ENCODE measurements around the gene SEMA4G. TPM values are rescaled to one million over a fixed set of nuclear protein-coding genes. Genes with fewer than 3 reads are reported as not detected.

SEMA4G gene
- total and polyA plus RNA-seq, 2 of the 13 experiments (the other 11 are each of a cell fraction or from before 2014, with no cell fraction given): 46.2 to 207 TPM

DNA sequence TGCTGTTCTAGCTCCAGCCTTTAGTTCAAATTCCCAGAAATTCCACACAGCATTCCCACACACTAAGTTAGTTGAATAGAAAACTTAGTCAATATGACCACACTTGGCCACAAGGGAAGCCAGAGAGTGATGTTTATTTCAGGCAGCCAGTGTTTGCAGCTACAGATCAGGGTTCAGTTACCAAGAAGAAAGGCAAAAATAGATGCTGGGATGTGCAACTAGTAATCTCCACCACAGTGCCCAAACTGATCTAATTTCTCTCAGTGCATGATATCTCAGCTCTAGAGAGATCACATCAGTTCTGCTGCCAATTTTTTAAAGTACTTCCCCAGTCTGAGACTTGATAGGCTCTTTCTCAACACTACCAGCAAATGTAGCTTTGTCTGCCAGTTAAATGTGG, 38.9 kb upstream of the SEMA4G start:
- intact Hi-C loops (cut with micrococcal nuclease; ENCODE audit: unreplicated experiment) (no loop called here), in situ Hi-C loops (cut with HindIII; ENCODE audit: extremely low pct_ligation_motif_present, low pct_unique_long_range_greater_than_20kb) (no loop called here)
- peaks cover 8% of the 10 kb centered on the region for H3K4me1 ChIP-seq (ENCODE audit: insufficient read depth, low read length)
- no peak overlapping the region for H3K9ac ChIP-seq (ENCODE audit: insufficient read depth, low read depth, low read length)
- no peak overlapping the region for H3K27ac ChIP-seq (ENCODE audit: extremely low read length, insufficient read depth, low read length)
- H2AFZ ChIP-seq (ENCODE audit: low read length): no peak overlapping the region
- no peak overlapping the region for H3K4me2 ChIP-seq (ENCODE audit: low read depth, low read length)
- ChIA-PET CTCF (ENCODE audit: low intra/inter-chr PET ratio, low total read pairs) (no interaction called here), POLR2A (interaction anchor here (0.8 to 1.4 kb wide), 3 partner anchors 18 to 49 kb away, joined by 3 to 6 read pairs (median 4); partner anchors contain the start of gene SLF2)
- no peak for TF ChIP-seq ZBTB21 (CRISPR knock-in tag; IDR thresholded peaks at IDR 0.05)
- TF ChIP-seq MXI1 (IDR thresholded peaks at IDR 0.05; ENCODE audit: borderline replicate concordance, low read depth, low read length): no peak
- TF ChIP-seq ZNF615 (CRISPR knock-in tag; IDR thresholded peaks at IDR 0.05; ENCODE audit: borderline replicate concordance): no peak
- TF ChIP-seq FOXO1 (CRISPR knock-in tag; IDR thresholded peaks at IDR 0.05): no peak
- no peak for TF ChIP-seq ZNF232 (CRISPR knock-in tag; IDR thresholded peaks at IDR 0.05; ENCODE audit: borderline replicate concordance)
- TF ChIP-seq RAD21 (CRISPR knock-in tag; IDR thresholded peaks at IDR 0.05): 0 out of 2 replicates have a peak, but pooled peaks have one; percentile 24
- TF ChIP-seq XRCC5 (optimal IDR thresholded peaks at IDR 0.05; ENCODE audit: low read length): peak; percentile 20
- peak; percentile 16; the same call in 1 of the 2 replicates for TF ChIP-seq FOXA3 (CRISPR knock-in tag; IDR thresholded peaks at IDR 0.05)
- TF ChIP-seq, protein P1, sequence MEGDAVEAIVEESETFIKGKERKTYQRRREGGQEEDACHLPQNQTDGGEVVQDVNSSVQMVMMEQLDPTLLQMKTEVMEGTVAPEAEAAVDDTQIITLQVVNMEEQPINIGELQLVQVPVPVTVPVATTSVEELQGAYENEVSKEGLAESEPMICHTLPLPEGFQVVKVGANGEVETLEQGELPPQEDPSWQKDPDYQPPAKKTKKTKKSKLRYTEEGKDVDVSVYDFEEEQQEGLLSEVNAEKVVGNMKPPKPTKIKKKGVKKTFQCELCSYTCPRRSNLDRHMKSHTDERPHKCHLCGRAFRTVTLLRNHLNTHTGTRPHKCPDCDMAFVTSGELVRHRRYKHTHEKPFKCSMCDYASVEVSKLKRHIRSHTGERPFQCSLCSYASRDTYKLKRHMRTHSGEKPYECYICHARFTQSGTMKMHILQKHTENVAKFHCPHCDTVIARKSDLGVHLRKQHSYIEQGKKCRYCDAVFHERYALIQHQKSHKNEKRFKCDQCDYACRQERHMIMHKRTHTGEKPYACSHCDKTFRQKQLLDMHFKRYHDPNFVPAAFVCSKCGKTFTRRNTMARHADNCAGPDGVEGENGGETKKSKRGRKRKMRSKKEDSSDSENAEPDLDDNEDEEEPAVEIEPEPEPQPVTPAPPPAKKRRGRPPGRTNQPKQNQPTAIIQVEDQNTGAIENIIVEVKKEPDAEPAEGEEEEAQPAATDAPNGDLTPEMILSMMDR (CRISPR knock-in tag; IDR thresholded peaks at IDR 0.05): peak; percentile 40
- peak; percentile 99 for TF ChIP-seq ZKSCAN8 (CRISPR knock-in tag; IDR thresholded peaks at IDR 0.05; ENCODE audit: borderline replicate concordance)
- TF ChIP-seq HNF4A (CRISPR knock-in tag; IDR thresholded peaks at IDR 0.05): peak; percentile 32; the same call in 1 of the 2 replicates
- TF ChIP-seq, protein P2, sequence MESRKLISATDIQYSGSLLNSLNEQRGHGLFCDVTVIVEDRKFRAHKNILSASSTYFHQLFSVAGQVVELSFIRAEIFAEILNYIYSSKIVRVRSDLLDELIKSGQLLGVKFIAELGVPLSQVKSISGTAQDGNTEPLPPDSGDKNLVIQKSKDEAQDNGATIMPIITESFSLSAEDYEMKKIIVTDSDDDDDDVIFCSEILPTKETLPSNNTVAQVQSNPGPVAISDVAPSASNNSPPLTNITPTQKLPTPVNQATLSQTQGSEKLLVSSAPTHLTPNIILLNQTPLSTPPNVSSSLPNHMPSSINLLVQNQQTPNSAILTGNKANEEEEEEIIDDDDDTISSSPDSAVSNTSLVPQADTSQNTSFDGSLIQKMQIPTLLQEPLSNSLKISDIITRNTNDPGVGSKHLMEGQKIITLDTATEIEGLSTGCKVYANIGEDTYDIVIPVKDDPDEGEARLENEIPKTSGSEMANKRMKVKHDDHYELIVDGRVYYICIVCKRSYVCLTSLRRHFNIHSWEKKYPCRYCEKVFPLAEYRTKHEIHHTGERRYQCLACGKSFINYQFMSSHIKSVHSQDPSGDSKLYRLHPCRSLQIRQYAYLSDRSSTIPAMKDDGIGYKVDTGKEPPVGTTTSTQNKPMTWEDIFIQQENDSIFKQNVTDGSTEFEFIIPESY (CRISPR knock-in tag; IDR thresholded peaks at IDR 0.05): no peak
- TF ChIP-seq, protein P3, sequence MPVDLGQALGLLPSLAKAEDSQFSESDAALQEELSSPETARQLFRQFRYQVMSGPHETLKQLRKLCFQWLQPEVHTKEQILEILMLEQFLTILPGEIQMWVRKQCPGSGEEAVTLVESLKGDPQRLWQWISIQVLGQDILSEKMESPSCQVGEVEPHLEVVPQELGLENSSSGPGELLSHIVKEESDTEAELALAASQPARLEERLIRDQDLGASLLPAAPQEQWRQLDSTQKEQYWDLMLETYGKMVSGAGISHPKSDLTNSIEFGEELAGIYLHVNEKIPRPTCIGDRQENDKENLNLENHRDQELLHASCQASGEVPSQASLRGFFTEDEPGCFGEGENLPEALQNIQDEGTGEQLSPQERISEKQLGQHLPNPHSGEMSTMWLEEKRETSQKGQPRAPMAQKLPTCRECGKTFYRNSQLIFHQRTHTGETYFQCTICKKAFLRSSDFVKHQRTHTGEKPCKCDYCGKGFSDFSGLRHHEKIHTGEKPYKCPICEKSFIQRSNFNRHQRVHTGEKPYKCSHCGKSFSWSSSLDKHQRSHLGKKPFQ (CRISPR knock-in tag; IDR thresholded peaks at IDR 0.05; ENCODE audit: insufficient replicate concordance): no peak
- no peak for TF ChIP-seq ZNF883 (CRISPR knock-in tag; IDR thresholded peaks at IDR 0.05; ENCODE audit: not compliant biosample characterization)
- TF ChIP-seq FOXA1 (IDR thresholded peaks at IDR 0.05): no peak
- TF ChIP-seq FOXA1 (CRISPR knock-in tag; IDR thresholded peaks at IDR 0.05): peak; percentile 52; the same call in 1 of the 2 replicates
- peak; percentile 8; the same call in 1 of the 2 replicates for TF ChIP-seq SMC3 (IDR thresholded peaks at IDR 0.05; ENCODE audit: low read length)
- no peak for TF ChIP-seq MIXL1 (CRISPR knock-in tag; IDR thresholded peaks at IDR 0.05)
- no peaks in the 10 kb centered on the region for H4K20me1 ChIP-seq (ENCODE audit: insufficient read depth, low read length)
- peaks cover 10 to 56% of the 10 kb centered on the region in 2 experiments for H3K36me3 ChIP-seq (replicated peaks in 1 of 2; ENCODE audit: control insufficient read depth in 1 of 2, insufficient read depth in 2 of 2, low read length in 2 of 2)
- no TSS peak for BruUV-seq (replicated peaks)
- H3K9me3 ChIP-seq (ENCODE audit: low read length): no peaks in the 10 kb centered on the region
- peak; percentile 25 for DNase-seq (ENCODE audit: low spot score)
- no peaks in the 10 kb centered on the region for H3K27me3 ChIP-seq (ENCODE audit: control insufficient read depth in 1 of 2, insufficient read depth in 2 of 2, low read length in 2 of 2)
- no peak for FAIRE-seq
- no peaks in the 10 kb centered on the region for H3K79me2 ChIP-seq (ENCODE audit: insufficient read depth, low read length)
- ATAC-seq: peak; percentile 85
- H3K4me3 ChIP-seq (replicated peaks in 1 of 3; ENCODE audit: insufficient read depth in 1 of 3, low read depth in 2 of 3, low read length in 3 of 3): no peak overlapping the region
